Right lobe of liver (tissue), 6 donors: ENCODE results near the gene PPIL1. TPM values are rescaled to one million over a fixed set of nuclear protein-coding genes. Genes with fewer than 3 reads are reported as not detected.

Experiments used
- ATAC-seq, 4 donors: fragments of 200-7000 bp; cut with Tn5 transposase; one replicate each; pipeline ENCODE4 v1.9.1; 2020; ENCODE audit warnings: mild to moderate bottlenecking in 4 of 4, moderate library complexity in 4 of 4
- DNase-seq, 3 donors: peaks; one replicate each; pipeline ENCODE4 v3.0.0-alpha.2; 2020
- H3K27ac ChIP-seq, 3 donors: fragments of 200-600 bp; one replicate each; pipeline ENCODE4 v1.8.0; 2022
- H3K27me3 ChIP-seq, 2 donors: fragments of 200-600 bp; one replicate each; pipeline ENCODE4 v1.8.0; 2022
- H3K36me3 ChIP-seq, 4 donors: fragments of 200-600 bp; sonication (generic) in 1 of 4; one replicate each; pipeline versions ENCODE4 v1.5.1 to v1.8.0; 2017 to 2022; ENCODE audit warnings: control low read depth in 1 of 4
- H3K4me1 ChIP-seq, 4 donors: fragments of 200-600 bp; sonication (generic) in 1 of 4; one replicate each; pipeline versions ENCODE4 v1.5.1 to v1.8.0; 2017 to 2022; ENCODE audit warnings: control low read depth in 1 of 4
- H3K4me3 ChIP-seq, 3 donors: fragments of 200-600 bp; one replicate each; pipeline ENCODE4 v1.8.0; 2022
- H3K9me3 ChIP-seq, 4 donors: fragments of 200-600 bp; sonication (generic) in 1 of 4; one replicate each; pipeline versions ENCODE4 v1.5.1 to v1.8.0; 2017 to 2022; ENCODE audit warnings: control low read depth in 1 of 4
- CTCF ChIP-seq, 4 donors: fragments of 200-600 bp in 3 of 4; fragments of 450-650 bp in 1 of 4; IDR thresholded peaks; one replicate each; pipeline versions ENCODE4 v1.5.1 to v1.8.0; 2016 to 2022; ENCODE audit warnings: antibody characterized with exemption in 4 of 4, mild to moderate bottlenecking in 2 of 4
- POLR2A ChIP-seq: fragments of 450-650 bp; IDR thresholded peaks from one replicate; pipeline ENCODE4 v1.6.1; 2017; ENCODE audit warnings: antibody characterized with exemption, mild to moderate bottlenecking
- WGBS: methylation state at CpG from one replicate; pipeline ENCODE4 v1.1.6; 2018; ENCODE audit warnings: low coverage, low lambda C conversion rate; ENCODE audit not compliant: insufficient coverage; ENCODE audit errors: missing lambda C conversion rate; 5-methylcytosine and 5-hydroxymethylcytosine counted together
- intact Hi-C, 2 donors: fragments of 100-400 bp; cut with DNase I; formaldehyde crosslinking; loops; one replicate each; pipeline versions ENCODE4 v1.11.2 to v1.14.1; 2022
- total RNA-seq, 6 experiments: library from RNA; depleted of rRNA in 2 of 6; stranded (reverse); fragments of >200 nt in 2 of 6; fragmentation: NEBNext Ultra II Directional in 3 of 6; extraction: Animal tissue kit (Norgen Biotek cat#: 25700) in 3 of 6; gene quantifications; one replicate each; pipeline versions ENCODE4 v1.1.0 to v1.2.4, GENCODE V29; 2016 to 2023
- donor health status: DM: no; HTN: yes; CAD: no.
- donor health status: DM: no; HTN: no; CAD: no.
- donor health status: DM: no; HTN: no; CAD: no.
- donor health status: DM: no; HTN: yes; CAD: no.
- donor health status: DM: no; HTN: yes; CAD: no.

PPIL1 gene
- total RNA-seq, 6 experiments from 2014 or later, result 11.2 to 29.2 (median 16.5) TPM

DNA sequence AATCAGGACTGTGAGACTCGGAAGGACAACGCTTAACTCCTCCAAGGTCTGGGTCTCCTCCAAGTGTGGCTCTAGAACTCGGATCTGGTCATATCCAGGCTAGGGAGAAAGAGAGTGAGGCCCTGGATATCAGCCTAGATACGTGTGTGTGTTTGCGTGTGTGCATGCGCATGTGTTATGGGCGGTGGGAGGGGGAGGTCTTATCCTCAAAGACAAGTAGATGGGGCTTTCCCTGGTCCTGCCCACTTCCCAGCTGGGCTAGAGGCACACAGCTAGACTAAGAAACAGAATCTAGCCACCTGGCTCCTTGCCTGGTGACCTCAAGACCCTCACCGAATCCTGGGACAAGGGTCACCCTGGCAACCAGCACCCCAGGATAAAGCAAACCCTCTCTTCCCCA lies 48.6 kb downstream of the PPIL1 start:
- no peaks in the 10 kb centered on the region for H3K9me3 ChIP-seq
- WGBS, result 75% methylated on average over 6 of the region's 8 CpGs
- peaks cover 0 to 9% (median 0%) of the 10 kb centered on the region in 4 donors for H3K4me1 ChIP-seq
- H3K4me3 ChIP-seq, result no peak overlapping the region
- TF ChIP-seq POLR2A (no peak), CTCF (IDR thresholded peaks at IDR 0.05) (no peak)
- H3K27ac ChIP-seq, result peak overlapping the region in 1 of 3 donors; percentile 67
- DNase-seq (no peak), ATAC-seq (no peak)
- no peaks in the 10 kb centered on the region for H3K27me3 ChIP-seq
- intact Hi-C loops, result no loop called here
- H3K36me3 ChIP-seq, result no peaks in the 10 kb centered on the region

DNA sequence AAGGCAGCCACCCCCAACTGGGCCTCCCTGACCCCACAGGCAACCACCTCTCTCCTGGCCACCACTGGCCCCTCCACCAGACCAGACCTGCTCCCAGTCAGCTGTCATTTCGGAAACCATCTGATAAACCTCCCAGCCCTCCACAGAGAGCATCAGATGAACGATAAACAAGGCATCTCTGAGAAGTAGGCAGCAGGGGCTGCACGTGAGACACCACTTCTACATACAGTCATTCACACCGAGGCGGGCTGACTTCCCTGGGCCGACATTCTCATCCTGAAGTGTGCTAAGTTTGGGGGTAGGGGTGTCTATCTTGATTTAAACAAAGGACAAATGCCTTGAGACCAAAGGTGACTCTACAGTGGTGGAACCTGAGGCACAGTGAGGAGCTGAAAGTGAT lies 49.2 kb downstream of the PPIL1 start:
- intact Hi-C loops, result no loop called here
- DNase-seq (no peak), ATAC-seq (no peak)
- Histone ChIP-seq H3K4me3 (no peak overlapping the region), H3K36me3 (no peaks in the 10 kb centered on the region), H3K27me3 (no peaks in the 10 kb centered on the region), H3K4me1 (peaks cover 0 to 7% (median 0%) of the 10 kb centered on the region in 4 donors), H3K9me3 (no peaks in the 10 kb centered on the region), H3K27ac (no peak overlapping the region)
- 85% methylated on average over 6 of the region's 6 CpGs for WGBS
- TF ChIP-seq POLR2A (no peak), CTCF (IDR thresholded peaks at IDR 0.05) (no peak)

DNA sequence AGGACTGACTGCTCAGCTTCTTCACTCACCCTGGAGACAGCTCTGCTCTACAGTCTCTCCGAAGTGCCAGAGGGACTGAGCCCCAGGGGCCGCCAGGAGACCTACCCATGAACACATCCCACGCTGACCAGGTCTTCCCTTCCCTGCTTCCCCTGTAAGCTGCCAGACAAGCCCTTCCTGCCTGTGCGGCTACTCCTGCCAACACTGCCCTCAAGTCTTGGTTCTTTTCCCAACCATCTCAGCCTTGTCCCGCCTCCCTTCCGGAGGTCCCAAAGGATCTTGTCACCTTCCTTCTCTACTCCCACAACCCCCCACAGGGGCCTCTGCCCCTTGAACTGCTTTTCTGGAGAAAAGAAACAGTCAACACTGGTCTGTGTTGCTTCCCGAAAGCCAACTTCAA lies 50.4 kb downstream of the PPIL1 start:
- DNase-seq, result no peak
- TF ChIP-seq CTCF (IDR thresholded peaks at IDR 0.05), result no peak
- H3K36me3 ChIP-seq, result no peaks in the 10 kb centered on the region
- no peak overlapping the region for H3K4me3 ChIP-seq
- 84% methylated on average over 7 of the region's 7 CpGs for WGBS
- ATAC-seq, result peak in 2 of 4 donors; percentile 9
- intact Hi-C loops, result no loop called here
- peak overlapping the region in 1 of 3 donors; percentile 47 for H3K27ac ChIP-seq
- no peaks in the 10 kb centered on the region for H3K4me1 ChIP-seq
- no peaks in the 10 kb centered on the region for H3K9me3 ChIP-seq
- H3K27me3 ChIP-seq, result no peaks in the 10 kb centered on the region

GRCh38 chr6:36823421-36824096 lies 51.0 kb downstream of the PPIL1 start:
- no peak for TF ChIP-seq CTCF (IDR thresholded peaks at IDR 0.05)
- no peak for DNase-seq
- H3K27ac ChIP-seq, result peak overlapping the region in 1 of 3 donors; percentile 47

More at GRCh38 chr6:36823421-36824096, 51.0 kb downstream of the PPIL1 start:
- intact Hi-C loops, result no loop called here
- WGBS, result 66% methylated on average over 7 of the region's 12 CpGs
- no peak for ATAC-seq
- H3K4me1 ChIP-seq, result no peaks in the 10 kb centered on the region
- H3K4me3 ChIP-seq, result no peak overlapping the region
- no peaks in the 10 kb centered on the region for H3K27me3 ChIP-seq
- H3K9me3 ChIP-seq, result no peaks in the 10 kb centered on the region
- H3K36me3 ChIP-seq, result no peaks in the 10 kb centered on the region
